ENCODE measurements around the gene MARK3.

The MARK3 gene

GRCh38 chr14:103538291-103539055, 153.3 kb downstream of the MARK3 start:
- H3K79me2 ChIP-seq (ENCODE audit: insufficient read depth, low read depth) = no peaks in the 10 kb centered on the region
- peaks cover 6% of the 10 kb centered on the region; the same call in 1 of the 2 replicates for H3K27me3 ChIP-seq (ENCODE audit: insufficient read depth, low read depth)
- no peaks in the 10 kb centered on the region for H3K4me1 ChIP-seq (ENCODE audit: low read depth, poor library complexity, severe bottlenecking)
- H3K36me3 ChIP-seq (ENCODE audit: insufficient read depth) = no peaks in the 10 kb centered on the region
- no peak overlapping the region for H2AFZ ChIP-seq (ENCODE audit: low read depth)
- no peak overlapping the region for H3K4me3 ChIP-seq (IDR thresholded peaks at IDR 0.05; ENCODE audit: insufficient read depth, low read depth, low read length)
- no peak overlapping the region for H3K9ac ChIP-seq
- no peak for TF ChIP-seq CTCF (conservative IDR thresholded peaks at IDR 0.05; ENCODE audit: low read depth, low read length)
- no peak overlapping the region for H3K27ac ChIP-seq
- H3K4me2 ChIP-seq = no peak overlapping the region
- H4K20me1 ChIP-seq (ENCODE audit: insufficient read depth) = no peaks in the 10 kb centered on the region

- H3K27me3 ChIP-seq (ENCODE audit: insufficient read depth, low read depth) = peaks cover 6% of the 10 kb centered on the region; the same call in 1 of the 2 replicates
- H3K36me3 ChIP-seq (ENCODE audit: insufficient read depth) = no peaks in the 10 kb centered on the region
- no peaks in the 10 kb centered on the region for H3K79me2 ChIP-seq (ENCODE audit: insufficient read depth, low read depth)
- no peaks in the 10 kb centered on the region for H4K20me1 ChIP-seq (ENCODE audit: insufficient read depth)
- H3K27ac ChIP-seq = no peak overlapping the region
- H2AFZ ChIP-seq (ENCODE audit: low read depth) = no peak overlapping the region
- H3K4me2 ChIP-seq = no peak overlapping the region
- no peak for TF ChIP-seq CTCF (conservative IDR thresholded peaks at IDR 0.05; ENCODE audit: low read depth, low read length)
- H3K9ac ChIP-seq = no peak overlapping the region
- H3K4me3 ChIP-seq (IDR thresholded peaks at IDR 0.05; ENCODE audit: insufficient read depth, low read depth, low read length) = no peak overlapping the region
- H3K4me1 ChIP-seq (ENCODE audit: low read depth, poor library complexity, severe bottlenecking) = no peaks in the 10 kb centered on the region
Measured at GRCh38 chr14:103539056-103539825, 154.0 kb downstream of the MARK3 start.

GRCh38 chr14:103540821-103541708, 155.8 kb downstream of the MARK3 start:
- Histone ChIP-seq H3K79me2 (ENCODE audit: insufficient read depth, low read depth) (no peaks in the 10 kb centered on the region), H3K4me3 (IDR thresholded peaks at IDR 0.05; ENCODE audit: insufficient read depth, low read depth, low read length) (no peak overlapping the region), H3K27me3 (ENCODE audit: insufficient read depth, low read depth) (peaks cover 6% of the 10 kb centered on the region; the same call in 1 of the 2 replicates), H3K9ac (no peak overlapping the region), H2AFZ (ENCODE audit: low read depth) (no peak overlapping the region), H3K4me2 (no peak overlapping the region), H3K4me1 (ENCODE audit: low read depth, poor library complexity, severe bottlenecking) (no peaks in the 10 kb centered on the region), H3K27ac (no peak overlapping the region), H4K20me1 (ENCODE audit: insufficient read depth) (no peaks in the 10 kb centered on the region), H3K36me3 (ENCODE audit: insufficient read depth) (no peaks in the 10 kb centered on the region)
- no peak for TF ChIP-seq CTCF (conservative IDR thresholded peaks at IDR 0.05; ENCODE audit: low read depth, low read length)

Measured in KMS-11 (cell line).